ENCODE measurements around the gene GAS7.
"Not testable (repeated sequence)": the region's sequence is repeated elsewhere in the genome, so short reads cannot be mapped to it uniquely, and the experiment has no call there.

Gene GAS7

GRCh38 chr17:10010752-10011151, 187.7 kb downstream of the GAS7 start:
- DNase-seq, result no peak

GRCh38 chr17:10003705-10004104, 194.7 kb downstream of the GAS7 start:
- no peak for DNase-seq

- DNase-seq, result not testable (repeated sequence)
Measured at GRCh38 chr17:10002567-10003360, 195.6 kb downstream of the GAS7 start.

GRCh38 chr17:10001306-10001873, 197.0 kb downstream of the GAS7 start:
- no peak for DNase-seq

- DNase-seq, result no peak
Measured at GRCh38 chr17:9999919-10000695, 198.3 kb downstream of the GAS7 start.

- DNase-seq, result no peak
Measured at GRCh38 chr17:9998060-9998459, 200.3 kb downstream of the GAS7 start.

GRCh38 chr17:9994761-9995160, 203.6 kb downstream of the GAS7 start:
- no peak for DNase-seq

- DNase-seq, result no peak
Measured at GRCh38 chr17:9991796-9992195, 206.6 kb downstream of the GAS7 start.

- no peak for DNase-seq
Measured at GRCh38 chr17:9991351-9991750, 207.1 kb downstream of the GAS7 start.

GRCh38 chr17:9987779-9988585, 210.4 kb downstream of the GAS7 start:
- DNase-seq, result no peak

- DNase-seq, result no peak
Measured at GRCh38 chr17:9986754-9987382, 211.5 kb downstream of the GAS7 start.

GRCh38 chr17:9985646-9986045, 212.8 kb downstream of the GAS7 start:
- no peak for DNase-seq

GRCh38 chr17:9984768-9985167, 213.6 kb downstream of the GAS7 start:
- DNase-seq, result no peak

GRCh38 chr17:9982159-9982558, 216.2 kb downstream of the GAS7 start:
- no peak for DNase-seq

- DNase-seq, result no peak
Measured at GRCh38 chr17:9981344-9981915, 217.0 kb downstream of the GAS7 start.

GRCh38 chr17:9979463-9979995, 218.9 kb downstream of the GAS7 start:
- no peak for DNase-seq

GRCh38 chr17:9977180-9977575, 221.2 kb downstream of the GAS7 start:
- no peak for DNase-seq

- DNase-seq, result no peak
Measured at GRCh38 chr17:9976283-9977179, 221.9 kb downstream of the GAS7 start.

GRCh38 chr17:9974448-9975381, 223.7 kb downstream of the GAS7 start:
- no peak for DNase-seq
